ENCODE results near the gene PIK3AP1.

DNA sequence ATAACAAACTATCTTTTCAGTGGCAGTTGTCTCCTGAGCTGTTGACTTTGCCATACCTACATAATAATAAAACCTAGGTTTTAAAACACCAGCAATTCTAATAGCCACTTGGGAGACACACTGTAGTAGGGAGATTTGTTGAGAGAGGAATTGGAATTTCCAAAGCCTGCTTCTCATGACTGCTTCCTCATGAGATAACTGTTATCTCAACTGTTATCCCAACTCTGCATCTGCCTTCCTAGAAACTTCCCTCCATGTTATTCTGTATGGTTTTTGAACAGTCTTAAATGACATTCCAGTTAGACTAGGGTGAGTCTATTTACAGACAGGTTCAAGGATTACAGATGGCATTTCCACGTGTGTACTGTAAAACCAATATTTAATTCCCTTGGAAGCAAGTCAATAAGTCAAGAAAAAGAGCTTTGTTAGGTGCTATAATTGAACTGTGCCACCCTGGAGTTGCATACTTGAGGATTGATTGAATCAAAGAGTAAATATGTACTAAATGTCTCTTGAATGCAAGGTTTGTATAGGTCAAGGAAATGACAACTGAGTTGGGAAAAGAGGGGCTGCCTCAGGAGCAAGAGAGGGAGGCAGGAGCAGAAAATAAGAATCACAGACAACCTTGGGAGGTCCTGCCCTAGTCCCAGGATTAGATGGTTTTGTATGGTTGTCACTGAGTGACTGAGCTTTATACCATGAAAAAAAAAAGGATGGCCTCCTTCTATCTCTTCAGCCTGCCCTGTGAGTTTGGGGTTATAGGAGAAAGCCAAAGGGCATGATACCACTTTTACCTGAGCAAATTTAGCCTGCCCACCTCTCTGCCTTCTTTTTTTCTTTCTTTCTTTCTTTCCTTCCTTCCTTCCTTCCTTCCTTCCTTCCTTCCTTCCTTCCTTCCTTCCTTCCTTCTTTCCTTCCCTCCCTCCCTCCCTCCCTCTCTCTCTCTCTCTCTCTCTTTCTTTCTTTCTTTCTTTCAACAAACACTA, 123.6 kb downstream of the PIK3AP1 start:
- TF ChIP-seq, protein P1, sequence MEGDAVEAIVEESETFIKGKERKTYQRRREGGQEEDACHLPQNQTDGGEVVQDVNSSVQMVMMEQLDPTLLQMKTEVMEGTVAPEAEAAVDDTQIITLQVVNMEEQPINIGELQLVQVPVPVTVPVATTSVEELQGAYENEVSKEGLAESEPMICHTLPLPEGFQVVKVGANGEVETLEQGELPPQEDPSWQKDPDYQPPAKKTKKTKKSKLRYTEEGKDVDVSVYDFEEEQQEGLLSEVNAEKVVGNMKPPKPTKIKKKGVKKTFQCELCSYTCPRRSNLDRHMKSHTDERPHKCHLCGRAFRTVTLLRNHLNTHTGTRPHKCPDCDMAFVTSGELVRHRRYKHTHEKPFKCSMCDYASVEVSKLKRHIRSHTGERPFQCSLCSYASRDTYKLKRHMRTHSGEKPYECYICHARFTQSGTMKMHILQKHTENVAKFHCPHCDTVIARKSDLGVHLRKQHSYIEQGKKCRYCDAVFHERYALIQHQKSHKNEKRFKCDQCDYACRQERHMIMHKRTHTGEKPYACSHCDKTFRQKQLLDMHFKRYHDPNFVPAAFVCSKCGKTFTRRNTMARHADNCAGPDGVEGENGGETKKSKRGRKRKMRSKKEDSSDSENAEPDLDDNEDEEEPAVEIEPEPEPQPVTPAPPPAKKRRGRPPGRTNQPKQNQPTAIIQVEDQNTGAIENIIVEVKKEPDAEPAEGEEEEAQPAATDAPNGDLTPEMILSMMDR (IDR thresholded peaks at IDR 0.05; ENCODE audit: low read depth, low read length, missing input control): no peak
- TF ChIP-seq GABPA (IDR thresholded peaks at IDR 0.05 in 1 of 2, conservative IDR thresholded peaks at IDR 0.05 in 1 of 2) (no peak), JUND (IDR thresholded peaks at IDR 0.05) (no peak)
